H1 (cell line): ENCODE measurements around the gene PXT1. TPM values are rescaled to one million over a fixed set of nuclear protein-coding genes. Genes with fewer than 3 reads are reported as not detected.

Experiments
- CTCF ChIA-PET: fragments of 300-600 bp; sonication (Branson Sonifier 250); formaldehyde crosslinking; loops from one replicate; lab custom pipeline; 2021; ENCODE audit not compliant: partially characterized antibody; lab: Charles Lee
- POLR2A ChIA-PET: fragments of 300-600 bp; sonication (Branson Sonifier 250); formaldehyde crosslinking; loops from one replicate; lab custom pipeline; 2021; ENCODE audit warnings: inconsistent platforms; ENCODE audit not compliant: partially characterized antibody; lab: Charles Lee
- DNase-seq, 2 experiments: peaks; one replicate each; pipeline versions ENCODE4 v3.0.0 to v3.0.0-alpha.2; 2010 to 2022; ENCODE audit warnings: low spot score in 2 of 2, low read depth in 1 of 2, mixed read lengths in 1 of 2
- FAIRE-seq: peaks from 2 replicates; lab custom pipeline; 2011; peaks lifted over from hg19 to GRCh38; lab: Jason Lieb, UNC
- H2AFZ ChIP-seq: 2 replicates; pipeline ENCODE4 v1.8.1; 2012; ENCODE audit warnings: low read length, inconsistent platforms
- H2AK5ac ChIP-seq: 2 replicates; pipeline ENCODE4 v1.6.1; 2013; ENCODE audit warnings: low read depth, low read length
- H2BK120ac ChIP-seq: replicated peaks from 2 replicates; pipeline ENCODE3; 2013; ENCODE audit warnings: low read depth, low read length, inconsistent platforms
- H2BK12ac ChIP-seq: 2 replicates; pipeline ENCODE4 v1.6.1; 2013; ENCODE audit warnings: low read depth, low read length
- H2BK15ac ChIP-seq: 2 replicates; pipeline ENCODE4 v1.6.1; 2013; ENCODE audit warnings: low read length
- H2BK20ac ChIP-seq: 2 replicates; pipeline ENCODE4 v1.6.1; 2013; ENCODE audit warnings: low read length
- H2BK5ac ChIP-seq: 2 replicates; pipeline ENCODE4 v1.6.1; 2013; ENCODE audit warnings: low read depth, low read length
- H3K14ac ChIP-seq: 2 replicates; pipeline ENCODE4 v1.6.1; 2013; ENCODE audit warnings: inconsistent platforms; ENCODE audit not compliant: insufficient read length
- H3K18ac ChIP-seq: 2 replicates; pipeline ENCODE4 v1.6.1; 2013; ENCODE audit warnings: low read length; ENCODE audit errors: extremely low read depth
- H3K23ac ChIP-seq: 2 replicates; pipeline ENCODE4 v1.6.1; 2013; ENCODE audit warnings: inconsistent platforms; ENCODE audit not compliant: insufficient read length
- H3K23me2 ChIP-seq: 2 replicates; pipeline ENCODE4 v1.6.1; 2013; ENCODE audit warnings: low read depth, low read length
- H3K27ac ChIP-seq: 2 replicates; pipeline ENCODE4 v1.6.1; 2011; ENCODE audit warnings: low read depth, low read length, inconsistent platforms
- H3K27me3 ChIP-seq, 4 experiments: replicated peaks in 1 of 4; 1 replicate in 1 of 4; 2 replicates in 3 of 4; pipeline versions ENCODE4 v1.6.1 to v1.8.1; 2011 to 2013; ENCODE audit warnings: low read length in 3 of 4, mild to moderate bottlenecking in 3 of 4, inconsistent platforms in 2 of 4, mixed read lengths in 2 of 4, moderate library complexity in 1 of 4; ENCODE audit not compliant: control insufficient read depth in 3 of 4, insufficient read depth in 3 of 4; ENCODE audit errors: extremely low read depth in 1 of 4
- H3K36me3 ChIP-seq, 4 experiments: 2 replicates each; pipeline versions ENCODE4 v1.6.1 to v1.8.1; 2011 to 2013; ENCODE audit warnings: mild to moderate bottlenecking in 4 of 4, low read length in 3 of 4, moderate library complexity in 2 of 4, control low read depth in 1 of 4, inconsistent platforms in 1 of 4; ENCODE audit not compliant: insufficient read depth in 4 of 4, control insufficient read depth in 2 of 4
- H3K4ac ChIP-seq: replicated peaks from 2 replicates; pipeline ENCODE3; 2013; ENCODE audit warnings: low read length, low read depth, mixed read lengths, inconsistent platforms; ENCODE audit not compliant: insufficient read length
- H3K4me1 ChIP-seq, 4 experiments: replicated peaks in 1 of 4; 1 replicate in 1 of 4; 2 replicates in 3 of 4; pipeline versions ENCODE4 v1.6.1 to v1.8.1; 2011 to 2013; ENCODE audit warnings: low read length in 3 of 4, inconsistent platforms in 2 of 4, mixed read lengths in 1 of 4; ENCODE audit not compliant: insufficient read depth in 4 of 4, control insufficient read depth in 3 of 4
- H3K4me2 ChIP-seq, 2 experiments: 2 replicates each; pipeline versions ENCODE4 v1.6.1 to v1.8.1; 2011 to 2013; ENCODE audit warnings: low read depth in 2 of 2, low read length in 2 of 2, control low read depth in 1 of 2, inconsistent platforms in 1 of 2, mild to moderate bottlenecking in 1 of 2; ENCODE audit not compliant: insufficient read depth in 1 of 2
- H3K4me3 ChIP-seq, 4 experiments: fragments of 200-600, 300-600 bp in 1 of 4; sonication (generic), shearing (Covaris generic), sonication (Bioruptor Twin) in 1 of 4; 2 replicates each; pipeline versions ENCODE4 v1.5.1 to v1.8.1; 2011 to 2016; ENCODE audit warnings: low read length in 4 of 4, low read depth in 3 of 4, control low read depth in 2 of 4, inconsistent platforms in 2 of 4, mild to moderate bottlenecking in 2 of 4, mixed read lengths in 1 of 4, moderate library complexity in 1 of 4; ENCODE audit not compliant: insufficient read depth in 2 of 4; ENCODE audit errors: extremely low read depth in 1 of 4
- H3K56ac ChIP-seq: replicated peaks from 2 replicates; pipeline ENCODE3; 2013; ENCODE audit warnings: low read depth, mild to moderate bottlenecking, mixed read lengths, low read length, inconsistent platforms; ENCODE audit not compliant: insufficient read length
- H3K79me1 ChIP-seq: 2 replicates; pipeline ENCODE4 v1.6.1; 2013; ENCODE audit warnings: low read depth, low read length, control low read depth
- H3K79me2 ChIP-seq, 2 experiments: 2 replicates each; pipeline versions ENCODE4 v1.6.1 to v1.8.1; 2012 to 2013; ENCODE audit warnings: low read length in 2 of 2, mild to moderate bottlenecking in 2 of 2, inconsistent platforms in 1 of 2; ENCODE audit not compliant: insufficient read depth in 2 of 2, control insufficient read depth in 1 of 2
- H3K9ac ChIP-seq, 4 experiments: replicated peaks in 1 of 4; 1 replicate in 1 of 4; 2 replicates in 3 of 4; pipeline versions ENCODE4 v1.6.1 to v1.8.1; 2011 to 2013; ENCODE audit warnings: low read depth in 3 of 4, low read length in 3 of 4, control low read depth in 2 of 4, mild to moderate bottlenecking in 2 of 4, moderate library complexity in 2 of 4, inconsistent platforms in 1 of 4; ENCODE audit errors: extremely low read depth in 1 of 4
- H3K9me3 ChIP-seq, 2 experiments: 2 replicates each; pipeline versions ENCODE4 v1.6.1 to v1.8.1; 2012 to 2013; ENCODE audit warnings: mild to moderate bottlenecking in 2 of 2, moderate library complexity in 2 of 2, control low read depth in 1 of 2, inconsistent platforms in 1 of 2, low read depth in 1 of 2, low read length in 1 of 2, mixed read lengths in 1 of 2; ENCODE audit not compliant: insufficient read depth in 2 of 2
- H4K20me1 ChIP-seq, 2 experiments: replicated peaks in 1 of 2; 2 replicates each; pipeline versions ENCODE3 to v1.8.1; 2011 to 2013; ENCODE audit warnings: inconsistent platforms in 2 of 2, low read length in 2 of 2, mild to moderate bottlenecking in 1 of 2; ENCODE audit not compliant: insufficient read depth in 2 of 2, control insufficient read depth in 1 of 2
- H4K5ac ChIP-seq: 2 replicates; pipeline ENCODE4 v1.6.1; 2013; ENCODE audit warnings: low read length, low read depth, mixed read lengths, inconsistent platforms; ENCODE audit not compliant: insufficient read length
- H4K8ac ChIP-seq: 2 replicates; pipeline ENCODE4 v1.8.0; 2013; ENCODE audit warnings: mild to moderate bottlenecking, moderate library complexity, low read length, inconsistent platforms; ENCODE audit not compliant: insufficient read depth; ENCODE audit errors: extremely low read depth
- H4K91ac ChIP-seq: replicated peaks from 2 replicates; pipeline ENCODE3; 2013; ENCODE audit warnings: low read length, mixed read lengths, inconsistent platforms; ENCODE audit not compliant: insufficient read length
- BRCA1 ChIP-seq: IDR thresholded peaks from 2 replicates; pipeline ENCODE4 v1.6.1; 2012; ENCODE audit warnings: low read depth, low read length, improper control_type of control experiment
- CBX5 ChIP-seq: fragments of 300-800, 300-1000 bp; sonication (generic); IDR thresholded peaks from 2 replicates; pipeline ENCODE4 v1.7.1; 2016; ENCODE audit warnings: antibody characterized with exemption, low read length, low read depth
- CHD1 ChIP-seq: IDR thresholded peaks from 2 replicates; pipeline ENCODE4 v1.6.1; 2012; ENCODE audit warnings: low read depth, low read length, improper control_type of control experiment
- CTBP2 ChIP-seq: IDR thresholded peaks from 2 replicates; pipeline ENCODE4 v1.7.0; 2011; ENCODE audit warnings: borderline replicate concordance, mild to moderate bottlenecking, moderate library complexity, mixed read lengths, low read length; ENCODE audit not compliant: insufficient read depth, insufficient read length
- FOSL1 ChIP-seq: IDR thresholded peaks from 2 replicates; pipeline ENCODE4 v1.6.1; 2011; ENCODE audit warnings: mild to moderate bottlenecking, low read depth, low read length, moderate library complexity; ENCODE audit not compliant: insufficient read depth
- KDM5A ChIP-seq: fragments of 200-600 bp; IDR thresholded peaks from 2 replicates; pipeline ENCODE4 v1.7.1; 2012; ENCODE audit warnings: mild to moderate bottlenecking, low read length, inconsistent platforms, mixed read lengths
- MAFK ChIP-seq: IDR thresholded peaks from 2 replicates; pipeline ENCODE4 v1.6.1; 2012; ENCODE audit warnings: low read depth, mild to moderate bottlenecking, improper control_type of control experiment, low read length
- POLR2A ChIP-seq, 2 experiments: IDR thresholded peaks; 1 replicate in 1 of 2; 2 replicates in 1 of 2; pipeline ENCODE4 v1.6.1; 2011; ENCODE audit warnings: low read depth in 2 of 2, low read length in 2 of 2, mild to moderate bottlenecking in 2 of 2; ENCODE audit errors: control extremely low read depth in 1 of 2
- POLR2AphosphoS5 ChIP-seq: IDR thresholded peaks from 2 replicates; pipeline ENCODE4 v1.6.1; 2011; ENCODE audit warnings: low read depth, low read length
- SIN3A ChIP-seq, 2 experiments: IDR thresholded peaks in 1 of 2; conservative IDR thresholded peaks in 1 of 2; 2 replicates each; pipeline ENCODE4 v1.6.1; 2011 to 2012; ENCODE audit warnings: low read length in 2 of 2, improper control_type of control experiment in 1 of 2, low read depth in 1 of 2, mild to moderate bottlenecking in 1 of 2
- SIX5 ChIP-seq: IDR thresholded peaks from 2 replicates; pipeline ENCODE4 v1.6.1; 2011; ENCODE audit warnings: mild to moderate bottlenecking, low read depth, low read length
- SRF ChIP-seq: IDR thresholded peaks from 2 replicates; pipeline ENCODE4 v1.6.1; 2011; ENCODE audit warnings: mild to moderate bottlenecking, low read depth, low read length, moderate library complexity
- TAF7 ChIP-seq: optimal IDR thresholded peaks from 2 replicates; pipeline ENCODE3; 2011; ENCODE audit warnings: low read depth, mild to moderate bottlenecking, inconsistent platforms, low read length, moderate library complexity, borderline replicate concordance
- WGBS, 2 experiments: shearing (Covaris generic) in 1 of 2; methylation state at CpG; one replicate each; pipeline versions ENCODE4 v1.1.6 to v1.1.7; 2013 to 2015; ENCODE audit warnings: low lambda C conversion rate in 2 of 2, mixed read lengths in 2 of 2, inconsistent platforms in 1 of 2, low coverage in 1 of 2, missing lambda C conversion rate in 1 of 2; ENCODE audit not compliant: insufficient replicate concordance in 2 of 2, insufficient coverage in 1 of 2, insufficient read length in 1 of 2; ENCODE audit errors: extremely low coverage in 1 of 2, missing lambda C conversion rate in 1 of 2; 5-methylcytosine and 5-hydroxymethylcytosine counted together
- polyA plus RNA-seq, 7 experiments: library from polyadenylated mRNA; depleted of rRNA in 3 of 7; stranded (reverse) in 5 of 7; unstranded in 2 of 7; fragments of >200 nt in 5 of 7; fragments of 200-250 nt in 2 of 7; gene quantifications; 1 replicate in 5 of 7; 2 replicates in 1 of 7; 4 replicates in 1 of 7; pipeline versions ENCODE4 v1.2.1 to v1.2.3, GENCODE V29; 2011 to 2013; ENCODE audit warnings: missing spikeins in 2 of 7, mixed read lengths in 2 of 7
- total RNA-seq: library from RNA; stranded (reverse); fragmentation: NEBNext Ultra II Directional; extraction: Animal tissue kit (Norgen Biotek cat#: 25700); gene quantifications from 2 replicates; pipeline ENCODE4 v1.2.1, GENCODE V29; 2021
- TF ChIP-seq, protein P1 (sequence below): IDR thresholded peaks from 2 replicates; pipeline ENCODE4 v1.6.1; 2012; ENCODE audit warnings: inconsistent platforms

Gene PXT1
- total and polyA plus RNA-seq, 2 of the 8 experiments (the other 6 are each of a cell fraction or from before 2014, with no cell fraction given): 0.06 TPM; not detected in 1

DNA sequence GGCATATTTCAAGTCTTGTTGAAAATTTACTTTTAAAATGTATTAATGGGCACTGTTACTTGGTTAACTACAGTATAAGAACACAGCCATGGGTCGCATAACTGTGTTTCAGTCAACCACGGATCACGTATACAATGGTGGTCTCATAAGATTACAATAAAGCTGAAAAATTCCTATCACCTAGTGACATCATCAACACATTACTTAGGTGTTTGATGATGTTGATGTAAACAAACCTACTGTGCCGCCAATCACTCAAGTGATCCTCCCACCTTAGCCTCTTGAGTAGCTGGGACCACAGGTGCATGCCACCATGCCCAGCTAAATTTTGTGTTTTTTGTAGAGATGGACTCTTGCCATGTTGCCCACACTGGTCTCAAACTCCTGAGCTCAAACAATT, 38.5 kb downstream of the PXT1 start:
- H2BK15ac ChIP-seq: no peak overlapping the region
- no peaks in the 10 kb centered on the region for H3K36me3 ChIP-seq
- no peak overlapping the region for H3K9ac ChIP-seq
- H4K91ac ChIP-seq: no peak overlapping the region
- H3K79me2 ChIP-seq: no peaks in the 10 kb centered on the region
- no peak overlapping the region for H3K4me2 ChIP-seq
- no peaks in the 10 kb centered on the region for H3K79me1 ChIP-seq
- H4K5ac ChIP-seq: no peak overlapping the region
- H2AFZ ChIP-seq: no peak overlapping the region
- ChIA-PET CTCF (interaction anchor here (0.8 to 1.8 kb wide), 4 partner anchors 19 to 102 kb away, joined by 3 to 5 read pairs (median 4); no protein-coding TSS in a partner anchor), POLR2A (no interaction called here)
- TF ChIP-seq, protein P1, sequence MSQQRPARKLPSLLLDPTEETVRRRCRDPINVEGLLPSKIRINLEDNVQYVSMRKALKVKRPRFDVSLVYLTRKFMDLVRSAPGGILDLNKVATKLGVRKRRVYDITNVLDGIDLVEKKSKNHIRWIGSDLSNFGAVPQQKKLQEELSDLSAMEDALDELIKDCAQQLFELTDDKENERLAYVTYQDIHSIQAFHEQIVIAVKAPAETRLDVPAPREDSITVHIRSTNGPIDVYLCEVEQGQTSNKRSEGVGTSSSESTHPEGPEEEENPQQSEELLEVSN: no peak
- TF ChIP-seq CHD1 (no peak), MAFK (no peak), BRCA1 (no peak), TAF7 (no peak), POLR2AphosphoS5 (no peak), FOSL1 (no peak), SIN3A (conservative IDR thresholded peaks at IDR 0.05 in 1 of 2, IDR thresholded peaks at IDR 0.05 in 1 of 2; ENCODE audit: low read depth in 1 of 2, low read length in 2 of 2) (no peak), CTBP2 (no peak), POLR2A (IDR thresholded peaks at IDR 0.05; ENCODE audit: control extremely low read depth in 1 of 2, low read depth in 2 of 2, low read length in 2 of 2) (no peak), CBX5 (no peak), KDM5A (no peak), SRF (no peak), SIX5 (no peak)
- no peak overlapping the region for H3K27ac ChIP-seq
- no peak overlapping the region for H3K18ac ChIP-seq
- no peak overlapping the region for H2BK120ac ChIP-seq
- no peak overlapping the region for H3K56ac ChIP-seq
- FAIRE-seq (no peak), DNase-seq (no peak)
- H3K23me2 ChIP-seq: no peaks in the 10 kb centered on the region
- no peak overlapping the region for H3K4ac ChIP-seq
- no peak overlapping the region for H3K4me3 ChIP-seq
- no peaks in the 10 kb centered on the region for H4K20me1 ChIP-seq
- H3K14ac ChIP-seq: no peak overlapping the region
- no peak overlapping the region for H2AK5ac ChIP-seq
- 96% methylated on average over 4 of the region's 4 CpGs; no CpG with 5 or more reads in 1 of the 2 experiments for WGBS, 2 experiments
- H3K27me3 ChIP-seq: no peaks in the 10 kb centered on the region
- no peaks in the 10 kb centered on the region for H3K4me1 ChIP-seq
- no peak overlapping the region for H3K23ac ChIP-seq
- H2BK5ac ChIP-seq: no peak overlapping the region
- H3K9me3 ChIP-seq: no peaks in the 10 kb centered on the region
- no peak overlapping the region for H2BK20ac ChIP-seq
- H2BK12ac ChIP-seq: no peak overlapping the region
- H4K8ac ChIP-seq: no peak overlapping the region
